GM12801 (cell line): Measurements from ENCODE around the gene PNPLA6.

Source experiments
- TF ChIP-seq, protein P1 (sequence below): IDR thresholded peaks from one replicate; pipeline ENCODE4 v1.5.1; 2011; ENCODE audit warnings: control low read depth; ENCODE audit not compliant: insufficient read length; ENCODE audit errors: extremely low read depth

Gene PNPLA6

DNA sequence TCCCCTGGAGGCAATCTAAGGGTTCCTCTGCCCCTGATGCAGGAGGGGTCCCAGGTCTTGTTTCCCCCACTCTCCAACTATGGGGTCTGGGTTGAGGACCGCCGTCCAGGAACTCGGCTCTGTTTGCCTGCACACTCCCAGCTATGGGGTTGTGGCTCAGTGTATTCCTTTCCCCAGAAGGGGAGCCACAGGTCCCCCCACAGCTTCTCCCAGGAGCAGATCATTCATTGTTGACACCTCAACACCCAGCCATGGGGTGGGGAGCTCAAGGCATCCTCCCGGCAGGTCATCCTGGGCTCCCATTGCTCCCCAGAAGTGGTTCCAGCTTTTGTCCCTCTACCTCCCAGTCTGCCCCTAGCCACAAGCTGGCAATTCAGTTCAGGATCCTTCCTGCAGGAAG lies 18.6 kb upstream of the PNPLA6 start:
- TF ChIP-seq, protein P1, sequence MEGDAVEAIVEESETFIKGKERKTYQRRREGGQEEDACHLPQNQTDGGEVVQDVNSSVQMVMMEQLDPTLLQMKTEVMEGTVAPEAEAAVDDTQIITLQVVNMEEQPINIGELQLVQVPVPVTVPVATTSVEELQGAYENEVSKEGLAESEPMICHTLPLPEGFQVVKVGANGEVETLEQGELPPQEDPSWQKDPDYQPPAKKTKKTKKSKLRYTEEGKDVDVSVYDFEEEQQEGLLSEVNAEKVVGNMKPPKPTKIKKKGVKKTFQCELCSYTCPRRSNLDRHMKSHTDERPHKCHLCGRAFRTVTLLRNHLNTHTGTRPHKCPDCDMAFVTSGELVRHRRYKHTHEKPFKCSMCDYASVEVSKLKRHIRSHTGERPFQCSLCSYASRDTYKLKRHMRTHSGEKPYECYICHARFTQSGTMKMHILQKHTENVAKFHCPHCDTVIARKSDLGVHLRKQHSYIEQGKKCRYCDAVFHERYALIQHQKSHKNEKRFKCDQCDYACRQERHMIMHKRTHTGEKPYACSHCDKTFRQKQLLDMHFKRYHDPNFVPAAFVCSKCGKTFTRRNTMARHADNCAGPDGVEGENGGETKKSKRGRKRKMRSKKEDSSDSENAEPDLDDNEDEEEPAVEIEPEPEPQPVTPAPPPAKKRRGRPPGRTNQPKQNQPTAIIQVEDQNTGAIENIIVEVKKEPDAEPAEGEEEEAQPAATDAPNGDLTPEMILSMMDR = no peak

DNA sequence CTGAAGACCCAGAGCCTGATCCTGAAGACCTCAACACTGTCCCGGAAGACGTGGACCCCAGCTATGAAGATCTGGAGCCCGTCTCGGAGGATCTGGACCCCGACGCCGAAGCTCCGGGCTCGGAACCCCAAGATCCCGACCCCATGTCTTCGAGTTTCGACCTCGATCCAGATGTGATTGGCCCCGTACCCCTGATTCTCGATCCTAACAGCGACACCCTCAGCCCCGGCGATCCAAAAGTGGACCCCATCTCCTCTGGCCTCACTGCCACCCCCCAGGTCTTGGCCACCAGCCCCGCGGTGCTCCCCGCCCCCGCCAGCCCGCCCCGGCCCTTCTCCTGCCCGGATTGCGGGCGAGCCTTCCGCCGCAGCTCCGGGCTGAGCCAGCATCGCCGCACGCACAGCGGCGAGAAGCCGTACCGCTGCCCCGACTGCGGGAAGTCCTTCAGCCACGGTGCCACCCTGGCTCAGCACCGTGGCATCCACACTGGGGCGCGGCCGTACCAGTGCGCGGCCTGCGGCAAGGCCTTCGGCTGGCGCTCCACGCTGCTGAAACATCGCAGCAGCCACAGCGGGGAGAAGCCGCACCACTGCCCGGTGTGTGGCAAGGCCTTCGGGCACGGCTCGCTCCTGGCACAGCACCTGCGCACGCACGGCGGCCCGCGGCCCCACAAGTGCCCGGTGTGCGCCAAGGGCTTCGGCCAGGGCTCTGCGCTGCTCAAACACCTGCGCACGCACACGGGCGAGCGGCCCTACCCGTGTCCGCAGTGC lies 16.0 kb upstream of the PNPLA6 start:
- TF ChIP-seq, protein P1 = no peak

- TF ChIP-seq, protein P1 = no peak
Measured at GRCh38 chr19:7520131-7521051, 15.1 kb upstream of the PNPLA6 start.

GRCh38 chr19:7521551-7522071 lies 13.9 kb upstream of the PNPLA6 start:
- TF ChIP-seq, protein P1 = no peak

DNA sequence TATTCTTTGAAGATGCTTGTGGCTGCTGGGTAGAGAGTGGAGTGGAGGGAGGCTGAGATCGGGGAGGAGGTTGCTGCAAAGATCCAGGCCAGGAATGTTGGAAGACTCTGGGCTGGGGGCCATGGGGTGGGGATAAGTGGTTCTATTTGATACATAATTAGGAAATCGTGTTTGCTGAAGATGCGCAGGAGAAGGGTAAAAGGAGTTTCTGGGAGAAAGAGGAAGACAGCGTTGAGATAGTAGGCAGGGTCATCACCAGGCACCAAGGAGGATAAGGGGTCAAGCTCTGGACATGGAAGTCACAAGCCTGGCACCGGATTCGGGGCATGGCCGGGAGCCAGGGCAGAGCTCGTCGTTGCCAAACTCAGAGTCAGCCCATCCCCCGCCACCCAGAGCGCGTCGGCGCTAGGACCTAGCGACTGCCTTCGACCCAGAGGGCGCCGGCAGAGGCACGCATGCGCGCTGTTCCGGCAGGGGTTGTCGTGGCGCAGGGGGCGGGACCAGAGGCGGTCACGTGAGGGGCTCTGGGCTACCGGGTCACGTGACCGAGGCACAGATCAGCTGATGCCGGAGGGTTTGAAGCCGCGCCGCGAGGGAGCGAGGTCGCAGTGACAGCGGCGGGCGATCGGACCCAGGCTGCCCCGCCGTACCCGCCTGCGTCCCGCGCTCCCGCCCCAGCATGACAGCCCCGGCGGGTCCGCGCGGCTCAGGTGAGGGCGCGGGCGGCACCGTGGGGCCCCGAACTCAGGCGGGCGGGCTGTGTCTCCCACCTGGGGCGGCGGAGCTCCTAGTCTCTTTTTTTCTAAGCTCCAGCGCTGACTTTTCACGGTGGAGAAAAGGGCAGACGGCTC lies 13.2 kb upstream of the PNPLA6 start, which contains the start of gene MCOLN1:
Gene MCOLN1, plus strand, starts transcription at position 553 of the 851 bp plus-strand sequence. Its CDS starts 127 bp downstream, at position 680.
- TF ChIP-seq, protein P1 = no peak

- TF ChIP-seq, protein P1 = no peak
Measured at GRCh38 chr19:7522923-7523667, 12.4 kb upstream of the PNPLA6 start.
